Ovary (tissue), 9 donors: ENCODE measurements around the gene LRRC37A2. TPM values are rescaled to one million over a fixed set of nuclear protein-coding genes. Genes with fewer than 3 reads are reported as not detected.
"Not testable (repeated sequence)": the region's sequence is repeated elsewhere in the genome, so short reads cannot be mapped to it uniquely, and the experiment has no call there.

Experiments
- DNase-seq, 5 donors: peaks; one replicate each; pipeline ENCODE4 v3.0.0-alpha.2; 2019 to 2020
- H3K27ac ChIP-seq, 2 donors: fragments of 200-600 bp; one replicate each; pipeline versions ENCODE4 v1.5.1 to v1.8.0; 2019 to 2022
- H3K27me3 ChIP-seq: fragments of 200-600 bp; one replicate; pipeline ENCODE4 v1.8.0; 2022
- H3K36me3 ChIP-seq: fragments of 200-600 bp; sonication (generic); one replicate; pipeline ENCODE4 v1.5.1; 2019
- H3K4me1 ChIP-seq: one replicate; pipeline ENCODE4 v1.8.1; 2013; ENCODE audit warnings: mild to moderate bottlenecking, moderate library complexity; ENCODE audit not compliant: insufficient read depth
- H3K4me3 ChIP-seq: fragments of 200-600 bp; sonication (generic); one replicate; pipeline ENCODE4 v1.5.1; 2017
- H3K9me3 ChIP-seq, 2 donors: fragments of 200-600 bp in 1 of 2; sonication (generic) in 1 of 2; one replicate each; pipeline versions ENCODE4 v1.5.1 to v1.8.1; 2013 to 2019; ENCODE audit warnings: mild to moderate bottlenecking in 1 of 2, moderate library complexity in 1 of 2
- intact Hi-C, 4 donors: fragments of 100-400 bp; cut with DNase I; formaldehyde crosslinking; loops; one replicate each; pipeline versions ENCODE4 v1.11.0 to v1.15.1; 2022 to 2023
- polyA plus RNA-seq, 2 donors: library from polyadenylated mRNA; stranded (reverse); fragments of 200-250 nt in 1 of 2; fragments of 350-450 nt in 1 of 2; fragmentation: Illumina TruSeq in 1 of 2; extraction: RNeasy Lipid Tissue Mini Kit (QIAGEN cat#74804) in 1 of 2; gene quantifications; one replicate each; pipeline ENCODE4 v1.2.3, GENCODE V29; 2013 to 2014
- small RNA-seq: library from RNA; depleted of rRNA; stranded (forward); fragments of <200 nt; gene quantifications from one replicate; pipeline ENCODE3, GENCODE V24; 2016
- total RNA-seq, 7 donors: library from RNA; depleted of rRNA in 2 of 7; stranded (reverse); fragments of >200 nt in 2 of 7; fragmentation: NEBNext Ultra II Directional in 3 of 7; extraction: Animal tissue kit (Norgen Biotek cat#: 25700) in 3 of 7; gene quantifications; one replicate each; pipeline versions ENCODE4 v1.1.0 to v1.2.4, GENCODE V29; 2016 to 2023
- donor health status: DM: no; HTN: no; CAD: no; lungs with moderate emphysema.
- donor health status: DM: no; HTN: no; CAD: no.
- donor health status: Bipolar disorder and iron deficiency.
- donor health status: DM: yes; HTN: yes; CAD: no.
- donor health status: DM: no; HTN: no; CAD: no.
- donor health status: DM: yes; HTN: yes; CAD: no.

LRRC37A2 gene
- total and polyA plus RNA-seq, 9 donors: 2.7 to 19.4 (median 9.7) TPM

GRCh38 chr17:46603125-46603524, 90.9 kb downstream of the LRRC37A2 start:
- H3K27me3 ChIP-seq, intact Hi-C loops, H3K4me3 ChIP-seq, H3K36me3 ChIP-seq, H3K9me3 ChIP-seq, H3K27ac ChIP-seq, DNase-seq, H3K4me1 ChIP-seq: not testable (repeated sequence)

Small RNA genes lying within 50 kb of the gene (small RNA-seq; reads per million reads assigned to genes)
- gene RN7SL199P: not detected

Other genes starting within 250 kb of the LRRC37A2 start
- gene LRRC37A, start 217.3 kb upstream of the LRRC37A2 start, total RNA-seq: 1 to 10 TPM in 6 of 7 donors, under 1 TPM in 1; 0.60 to 4.8 (median 2.3) TPM
- 1 to 10 TPM in 1 of 2 donors, under 1 TPM in 1; 0.68 to 1.1 TPM for gene LRRC37A, start 217.3 kb upstream of the LRRC37A2 start, polyA plus RNA-seq
- 10 to 100 TPM in 5 of 7 donors, 1 to 10 TPM in 2; 4.7 to 26.6 (median 14.3) TPM for gene ARL17B, start 150.7 kb upstream of the LRRC37A2 start, total RNA-seq
- 10 to 100 TPM in 1 of 2 donors, 1 to 10 TPM in 1; 8.5 to 11.8 TPM for gene ARL17B, start 150.7 kb upstream of the LRRC37A2 start, polyA plus RNA-seq
- gene ARL17A, start 67.2 kb downstream of the LRRC37A2 start, total RNA-seq: 10 to 100 TPM in 5 of 7 donors, 1 to 10 TPM in 2; 8.3 to 23.8 (median 17.9) TPM
- 1 to 10 TPM; 5.2 to 9.2 TPM for gene ARL17A, start 67.2 kb downstream of the LRRC37A2 start, polyA plus RNA-seq
- 10 to 100 TPM in 6 of 7 donors, 1 to 10 TPM in 1; 6.6 to 33.3 (median 19.6) TPM for gene NSF, start 78.2 kb downstream of the LRRC37A2 start, total RNA-seq
- 10 to 100 TPM in 1 of 2 donors, 1 to 10 TPM in 1; 7.0 to 31.5 TPM for gene NSF, start 78.2 kb downstream of the LRRC37A2 start, polyA plus RNA-seq